ENCODE measurements around the gene ACP7.

The ACP7 gene

DNA sequence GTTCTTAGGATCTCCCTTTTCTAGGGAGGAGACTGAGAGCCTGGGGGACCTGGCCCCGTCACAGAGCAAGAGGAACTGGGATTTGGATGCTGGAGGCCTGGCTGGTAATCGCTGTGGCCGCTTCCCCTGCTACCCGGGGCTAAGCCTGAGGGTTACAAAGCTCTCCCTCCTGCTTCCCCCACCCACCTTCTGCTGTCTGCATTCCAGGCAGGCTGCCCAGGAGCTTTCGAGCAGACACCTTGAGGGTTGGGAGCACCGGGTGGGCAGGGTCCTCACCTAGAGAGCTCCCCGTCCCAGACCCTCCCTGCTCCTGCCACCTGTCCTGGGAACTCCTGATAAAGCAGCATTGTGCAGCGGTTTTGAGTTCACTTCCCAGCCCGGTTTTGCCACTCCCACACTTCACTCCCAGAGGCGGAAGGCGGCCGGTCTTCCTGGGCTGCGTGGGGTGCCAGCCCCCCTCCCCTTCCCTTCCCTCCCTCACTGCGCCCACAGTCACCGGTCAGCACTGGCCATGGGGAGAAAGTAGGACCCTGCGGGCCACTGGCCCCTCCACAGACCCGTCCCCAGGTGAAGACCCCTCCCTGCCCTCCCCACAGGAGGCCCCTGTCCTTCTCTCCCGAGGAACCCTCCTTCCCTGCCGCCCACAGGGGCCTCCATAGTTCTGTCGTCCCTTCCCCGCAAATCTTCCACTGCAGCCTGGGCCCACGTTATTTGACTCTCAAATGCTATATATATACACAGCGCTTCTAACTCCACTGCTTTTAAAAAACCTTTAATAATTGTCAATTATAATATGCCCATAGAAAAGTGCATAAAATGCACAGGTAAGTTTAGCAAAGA lies 49.5 kb downstream of the ACP7 start:
- TF ChIP-seq, protein P1, sequence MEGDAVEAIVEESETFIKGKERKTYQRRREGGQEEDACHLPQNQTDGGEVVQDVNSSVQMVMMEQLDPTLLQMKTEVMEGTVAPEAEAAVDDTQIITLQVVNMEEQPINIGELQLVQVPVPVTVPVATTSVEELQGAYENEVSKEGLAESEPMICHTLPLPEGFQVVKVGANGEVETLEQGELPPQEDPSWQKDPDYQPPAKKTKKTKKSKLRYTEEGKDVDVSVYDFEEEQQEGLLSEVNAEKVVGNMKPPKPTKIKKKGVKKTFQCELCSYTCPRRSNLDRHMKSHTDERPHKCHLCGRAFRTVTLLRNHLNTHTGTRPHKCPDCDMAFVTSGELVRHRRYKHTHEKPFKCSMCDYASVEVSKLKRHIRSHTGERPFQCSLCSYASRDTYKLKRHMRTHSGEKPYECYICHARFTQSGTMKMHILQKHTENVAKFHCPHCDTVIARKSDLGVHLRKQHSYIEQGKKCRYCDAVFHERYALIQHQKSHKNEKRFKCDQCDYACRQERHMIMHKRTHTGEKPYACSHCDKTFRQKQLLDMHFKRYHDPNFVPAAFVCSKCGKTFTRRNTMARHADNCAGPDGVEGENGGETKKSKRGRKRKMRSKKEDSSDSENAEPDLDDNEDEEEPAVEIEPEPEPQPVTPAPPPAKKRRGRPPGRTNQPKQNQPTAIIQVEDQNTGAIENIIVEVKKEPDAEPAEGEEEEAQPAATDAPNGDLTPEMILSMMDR (IDR thresholded peaks at IDR 0.05; ENCODE audit: low read depth, low read length): no peak
- H3K4me3 ChIP-seq (ENCODE audit: low read depth, low read length): no peak overlapping the region

DNA sequence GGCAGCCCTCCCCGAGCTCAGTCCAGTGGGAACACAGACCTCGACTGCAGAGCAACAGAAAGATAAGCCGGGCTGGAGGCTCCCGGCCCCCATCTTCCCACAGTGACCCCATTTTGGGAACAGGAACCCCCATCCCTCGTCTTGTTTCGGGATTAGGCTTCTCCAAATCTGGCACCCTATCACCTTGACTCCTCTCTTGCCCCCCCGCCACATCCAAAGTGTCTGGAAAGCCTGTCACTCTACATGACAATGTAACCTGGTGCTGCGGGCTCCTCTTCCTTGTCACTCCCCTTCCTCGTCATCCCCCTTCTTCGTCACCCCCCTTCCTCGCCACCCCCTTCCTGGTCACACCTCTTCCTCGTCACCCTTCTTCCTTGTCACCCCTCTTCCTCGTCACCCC lies 51.5 kb downstream of the ACP7 start:
- no peak overlapping the region for H3K4me3 ChIP-seq (ENCODE audit: low read depth, low read length)
- TF ChIP-seq, protein P1 (IDR thresholded peaks at IDR 0.05; ENCODE audit: low read depth, low read length): no peak

DNA sequence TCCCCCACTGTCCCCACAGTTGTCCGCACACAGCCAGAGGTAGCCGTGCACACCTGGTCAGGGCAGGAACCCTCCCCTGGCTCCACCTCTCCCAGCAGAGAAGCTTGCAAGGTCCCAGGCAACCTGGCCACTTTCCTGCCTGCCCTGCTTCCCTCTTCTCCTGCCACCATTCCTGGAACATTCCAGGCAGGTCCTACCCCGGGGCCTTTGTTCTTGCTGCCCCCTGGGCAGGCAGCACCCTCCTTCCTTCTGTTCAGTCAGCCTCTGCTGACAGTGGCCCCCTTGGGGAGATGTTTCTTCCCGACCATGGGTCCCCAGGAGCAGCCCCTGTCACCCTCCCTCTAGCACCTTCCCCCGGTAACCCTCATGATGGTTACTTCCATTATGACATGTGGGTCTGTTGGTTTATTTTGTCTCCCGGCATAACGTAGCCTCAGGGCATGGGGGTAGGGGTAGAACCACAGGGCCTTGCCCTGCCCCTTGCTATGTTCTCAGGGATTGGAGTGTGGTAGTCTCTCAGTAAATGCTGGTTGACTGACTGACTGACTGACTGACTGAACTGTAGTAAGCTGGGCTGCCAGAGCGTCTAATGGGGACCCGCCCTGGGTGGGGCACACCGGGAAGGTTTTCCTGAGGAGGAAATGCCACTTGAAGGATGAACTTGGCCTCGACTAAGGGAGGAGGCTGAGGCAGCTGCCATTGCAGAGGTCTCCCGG lies 52.2 kb downstream of the ACP7 start:
- no peak overlapping the region for H3K4me3 ChIP-seq (ENCODE audit: low read depth, low read length)
- TF ChIP-seq, protein P1 (IDR thresholded peaks at IDR 0.05; ENCODE audit: low read depth, low read length): no peak

DNA sequence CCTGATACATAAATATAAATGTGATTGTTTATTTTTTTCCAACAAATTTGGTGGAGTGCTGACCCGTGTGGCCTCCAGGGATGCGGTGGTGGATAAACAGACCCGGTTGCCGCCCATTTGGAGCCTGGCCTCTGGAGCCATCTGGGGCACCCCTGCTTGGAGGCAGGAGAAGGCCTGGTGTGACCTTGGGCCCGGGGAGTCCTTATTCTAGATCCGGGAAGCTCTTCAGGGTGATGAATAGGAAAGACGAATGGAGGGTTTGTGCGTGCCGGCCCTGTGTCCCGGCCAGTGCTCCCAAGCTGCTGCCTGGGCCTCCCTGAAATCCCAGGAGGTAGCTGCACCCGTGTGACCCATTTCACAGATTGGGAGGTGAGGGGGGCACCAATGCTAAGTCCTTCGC lies 53.0 kb downstream of the ACP7 start:
- H3K4me3 ChIP-seq (ENCODE audit: low read depth, low read length): no peak overlapping the region
- TF ChIP-seq, protein P1 (IDR thresholded peaks at IDR 0.05; ENCODE audit: low read depth, low read length): no peak

DNA sequence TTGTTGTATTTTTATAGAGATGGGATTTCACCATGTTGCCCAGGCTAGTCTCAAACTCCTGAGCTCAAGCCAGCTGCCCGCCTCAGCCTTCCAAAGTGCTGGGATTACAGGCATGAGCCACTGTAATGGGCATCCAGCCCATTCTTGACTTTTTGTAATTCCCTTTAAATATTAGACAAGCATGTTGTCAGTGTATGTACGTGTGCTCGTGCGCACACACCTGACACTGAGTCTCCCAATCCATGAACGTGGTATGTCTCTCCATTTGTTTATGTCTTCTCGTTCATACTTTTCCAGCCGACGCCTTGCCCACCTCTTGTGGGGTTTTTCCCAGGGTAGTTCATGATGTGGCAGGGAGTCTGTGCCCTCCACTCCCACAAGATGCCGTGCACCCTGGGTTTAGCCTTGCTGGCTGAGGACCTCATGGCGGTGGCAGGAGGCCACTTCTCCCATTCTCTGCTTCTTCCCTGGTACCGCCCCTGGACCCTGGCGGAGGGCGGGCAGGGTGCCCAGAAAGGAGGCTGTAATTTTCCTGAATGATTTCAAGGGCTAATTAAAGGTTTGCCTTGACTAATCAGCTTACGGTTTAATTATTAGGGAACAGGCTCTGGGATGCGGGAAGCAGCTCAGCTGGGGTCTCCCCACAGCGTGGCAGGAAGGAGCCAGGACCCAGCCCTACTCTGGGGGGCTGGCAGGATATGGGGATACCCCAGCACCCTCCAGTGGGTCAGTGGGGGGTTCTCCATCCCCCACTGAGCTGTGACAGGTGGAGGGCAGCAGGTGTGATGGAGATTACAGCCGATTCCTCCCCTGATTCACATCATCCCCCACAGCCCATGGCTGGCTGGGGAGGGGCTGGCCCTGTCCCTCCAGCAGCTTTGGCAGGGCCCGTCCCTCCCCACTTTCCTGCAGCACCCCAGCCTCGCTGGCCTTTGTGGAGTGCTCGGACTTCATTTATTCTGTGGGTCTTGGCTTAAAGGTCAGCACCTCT lies 54.3 kb downstream of the ACP7 start:
- TF ChIP-seq, protein P1 (IDR thresholded peaks at IDR 0.05; ENCODE audit: low read depth, low read length): no peak
- no peak overlapping the region for H3K4me3 ChIP-seq (ENCODE audit: low read depth, low read length)

DNA sequence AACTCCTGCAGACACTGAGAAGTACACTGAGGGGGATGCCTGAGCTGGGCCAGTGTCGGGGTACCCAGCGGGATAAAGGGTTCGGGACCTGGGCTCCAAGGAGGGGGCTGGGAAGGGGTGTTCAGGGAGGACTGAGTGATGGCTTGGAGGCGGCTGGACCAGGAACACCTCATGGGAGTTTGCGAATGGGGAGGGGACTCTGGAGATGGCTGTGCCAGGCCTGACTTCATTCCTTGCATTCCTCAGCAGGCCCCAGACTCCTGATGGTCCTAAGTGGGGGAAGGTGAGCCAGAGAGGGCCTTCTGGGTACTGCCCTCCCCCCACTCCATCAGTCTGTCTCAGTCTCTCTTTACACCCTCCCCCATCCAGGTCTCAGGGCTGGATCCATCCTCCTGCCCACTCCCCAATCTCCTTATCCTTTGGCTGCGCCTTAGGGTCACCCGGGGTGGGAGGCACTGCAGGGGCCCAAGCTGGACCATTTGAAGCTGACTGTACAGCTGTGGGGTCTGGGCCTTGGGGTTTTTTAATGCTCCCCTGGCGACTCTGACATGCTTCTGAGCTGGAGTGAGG lies 55.2 kb downstream of the ACP7 start:
- H3K4me3 ChIP-seq (ENCODE audit: low read depth, low read length): no peak overlapping the region
- TF ChIP-seq, protein P1 (IDR thresholded peaks at IDR 0.05; ENCODE audit: low read depth, low read length): no peak

All from WI38 (cell line).